PC-9 (cell line): ENCODE data around the gene ABTB2.

ENCODE experiments used
- EZH2 ChIP-seq: fragments of 200-600 bp; sonication (generic); IDR thresholded peaks from 2 replicates; pipeline ENCODE4 v1.8.0; 2017; ENCODE audit warnings: antibody characterized with exemption, low read depth
- TF ChIP-seq, protein P1 (sequence below): fragments of 200-600 bp; sonication (generic); conservative IDR thresholded peaks from 2 replicates; pipeline ENCODE4 v1.6.1; 2017; ENCODE audit warnings: mixed run types, antibody characterized with exemption, mild to moderate bottlenecking, moderate library complexity

DNA sequence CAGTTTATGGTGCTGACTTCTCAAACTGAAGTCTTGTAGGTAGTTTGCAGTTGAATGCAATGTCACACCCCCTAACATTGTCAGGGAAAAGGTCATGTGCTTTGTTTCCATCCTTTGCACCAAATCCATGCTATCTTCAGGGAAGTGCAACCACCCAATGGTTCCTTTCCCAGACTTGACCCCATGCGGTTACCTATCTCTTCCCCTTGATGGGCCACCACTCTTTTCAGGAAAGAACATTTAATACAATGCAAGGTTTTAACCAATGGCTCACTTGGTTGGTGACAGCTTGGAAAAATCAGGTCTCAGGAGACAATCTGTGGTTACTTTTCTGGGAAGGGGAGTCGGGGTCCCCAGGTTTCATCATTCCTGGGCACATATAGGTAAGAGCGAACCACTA lies 2.1 kb downstream of the ABTB2 start:
- TF ChIP-seq, protein P1, sequence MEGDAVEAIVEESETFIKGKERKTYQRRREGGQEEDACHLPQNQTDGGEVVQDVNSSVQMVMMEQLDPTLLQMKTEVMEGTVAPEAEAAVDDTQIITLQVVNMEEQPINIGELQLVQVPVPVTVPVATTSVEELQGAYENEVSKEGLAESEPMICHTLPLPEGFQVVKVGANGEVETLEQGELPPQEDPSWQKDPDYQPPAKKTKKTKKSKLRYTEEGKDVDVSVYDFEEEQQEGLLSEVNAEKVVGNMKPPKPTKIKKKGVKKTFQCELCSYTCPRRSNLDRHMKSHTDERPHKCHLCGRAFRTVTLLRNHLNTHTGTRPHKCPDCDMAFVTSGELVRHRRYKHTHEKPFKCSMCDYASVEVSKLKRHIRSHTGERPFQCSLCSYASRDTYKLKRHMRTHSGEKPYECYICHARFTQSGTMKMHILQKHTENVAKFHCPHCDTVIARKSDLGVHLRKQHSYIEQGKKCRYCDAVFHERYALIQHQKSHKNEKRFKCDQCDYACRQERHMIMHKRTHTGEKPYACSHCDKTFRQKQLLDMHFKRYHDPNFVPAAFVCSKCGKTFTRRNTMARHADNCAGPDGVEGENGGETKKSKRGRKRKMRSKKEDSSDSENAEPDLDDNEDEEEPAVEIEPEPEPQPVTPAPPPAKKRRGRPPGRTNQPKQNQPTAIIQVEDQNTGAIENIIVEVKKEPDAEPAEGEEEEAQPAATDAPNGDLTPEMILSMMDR, result no peak
- TF ChIP-seq EZH2, result no peak
